ENCODE measurements around the gene MIGA2. TPM values are rescaled to one million over a fixed set of nuclear protein-coding genes. Genes with fewer than 3 reads are reported as not detected.

Gene MIGA2
- total and polyA plus RNA-seq, 4 donors: 8.0 to 42.6 (median 16.9) TPM

DNA sequence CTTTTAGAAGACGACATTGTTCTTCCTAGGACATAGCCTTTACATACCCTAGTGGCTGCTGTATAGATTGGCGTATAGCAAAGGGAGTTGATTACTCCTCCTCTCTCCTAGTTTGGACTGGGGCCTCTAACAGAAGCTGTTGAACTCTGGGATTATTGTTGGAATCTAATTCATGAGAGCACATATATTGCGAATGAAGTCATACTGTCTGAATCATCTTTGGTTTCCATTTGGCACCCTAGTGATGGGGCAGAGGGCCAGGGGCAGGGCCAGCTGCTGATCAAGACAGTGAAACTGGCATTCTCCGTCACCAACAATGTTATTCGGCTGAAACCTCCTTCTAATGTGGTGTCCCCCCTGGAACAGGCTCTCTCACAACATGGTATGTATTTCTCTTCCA, 48.6 kb upstream of the MIGA2 start:
- Histone ChIP-seq H3K36me3 (ENCODE audit: control insufficient read depth in 4 of 4, insufficient read depth in 3 of 4, low read depth in 1 of 4, low read length in 3 of 4) (peaks cover 22 to 68% (median 45%) of the 10 kb centered on the region in 4 donors), H3K4me1 (ENCODE audit: control insufficient read depth in 4 of 4, insufficient read depth in 4 of 4, low read length in 3 of 4) (no peaks in the 10 kb centered on the region), H3K9me3 (ENCODE audit: control insufficient read depth in 4 of 4, low read length in 3 of 4) (no peaks in the 10 kb centered on the region), H3K4me3 (ENCODE audit: low read depth in 1 of 3, low read length in 3 of 3) (no peak overlapping the region), H3K27ac (ENCODE audit: low read depth in 1 of 2, low read length in 2 of 2) (no peak overlapping the region), H3K27me3 (ENCODE audit: control insufficient read depth in 4 of 4, insufficient read depth in 4 of 4, low read length in 3 of 4) (no peaks in the 10 kb centered on the region), H3K9ac (ENCODE audit: low read depth in 1 of 2, low read length in 2 of 2) (no peak overlapping the region)
- TF ChIP-seq, protein P1, sequence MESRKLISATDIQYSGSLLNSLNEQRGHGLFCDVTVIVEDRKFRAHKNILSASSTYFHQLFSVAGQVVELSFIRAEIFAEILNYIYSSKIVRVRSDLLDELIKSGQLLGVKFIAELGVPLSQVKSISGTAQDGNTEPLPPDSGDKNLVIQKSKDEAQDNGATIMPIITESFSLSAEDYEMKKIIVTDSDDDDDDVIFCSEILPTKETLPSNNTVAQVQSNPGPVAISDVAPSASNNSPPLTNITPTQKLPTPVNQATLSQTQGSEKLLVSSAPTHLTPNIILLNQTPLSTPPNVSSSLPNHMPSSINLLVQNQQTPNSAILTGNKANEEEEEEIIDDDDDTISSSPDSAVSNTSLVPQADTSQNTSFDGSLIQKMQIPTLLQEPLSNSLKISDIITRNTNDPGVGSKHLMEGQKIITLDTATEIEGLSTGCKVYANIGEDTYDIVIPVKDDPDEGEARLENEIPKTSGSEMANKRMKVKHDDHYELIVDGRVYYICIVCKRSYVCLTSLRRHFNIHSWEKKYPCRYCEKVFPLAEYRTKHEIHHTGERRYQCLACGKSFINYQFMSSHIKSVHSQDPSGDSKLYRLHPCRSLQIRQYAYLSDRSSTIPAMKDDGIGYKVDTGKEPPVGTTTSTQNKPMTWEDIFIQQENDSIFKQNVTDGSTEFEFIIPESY (IDR thresholded peaks at IDR 0.05): no peak
- TF ChIP-seq, protein P2, sequence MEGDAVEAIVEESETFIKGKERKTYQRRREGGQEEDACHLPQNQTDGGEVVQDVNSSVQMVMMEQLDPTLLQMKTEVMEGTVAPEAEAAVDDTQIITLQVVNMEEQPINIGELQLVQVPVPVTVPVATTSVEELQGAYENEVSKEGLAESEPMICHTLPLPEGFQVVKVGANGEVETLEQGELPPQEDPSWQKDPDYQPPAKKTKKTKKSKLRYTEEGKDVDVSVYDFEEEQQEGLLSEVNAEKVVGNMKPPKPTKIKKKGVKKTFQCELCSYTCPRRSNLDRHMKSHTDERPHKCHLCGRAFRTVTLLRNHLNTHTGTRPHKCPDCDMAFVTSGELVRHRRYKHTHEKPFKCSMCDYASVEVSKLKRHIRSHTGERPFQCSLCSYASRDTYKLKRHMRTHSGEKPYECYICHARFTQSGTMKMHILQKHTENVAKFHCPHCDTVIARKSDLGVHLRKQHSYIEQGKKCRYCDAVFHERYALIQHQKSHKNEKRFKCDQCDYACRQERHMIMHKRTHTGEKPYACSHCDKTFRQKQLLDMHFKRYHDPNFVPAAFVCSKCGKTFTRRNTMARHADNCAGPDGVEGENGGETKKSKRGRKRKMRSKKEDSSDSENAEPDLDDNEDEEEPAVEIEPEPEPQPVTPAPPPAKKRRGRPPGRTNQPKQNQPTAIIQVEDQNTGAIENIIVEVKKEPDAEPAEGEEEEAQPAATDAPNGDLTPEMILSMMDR (IDR thresholded peaks at IDR 0.05; ENCODE audit: low read depth, low read length, missing input control): no peak
- TF ChIP-seq FOXA1 (IDR thresholded peaks at IDR 0.05) (no peak), NR2F2 (IDR thresholded peaks at IDR 0.05) (no peak), JUND (IDR thresholded peaks at IDR 0.05) (no peak), HNF4A (conservative IDR thresholded peaks at IDR 0.05) (no peak), RXRA (IDR thresholded peaks at IDR 0.05) (no peak), YY1 (IDR thresholded peaks at IDR 0.05) (no peak), HNF4G (IDR thresholded peaks at IDR 0.05) (no peak), TAF1 (conservative IDR thresholded peaks at IDR 0.05) (no peak), GABPA (IDR thresholded peaks at IDR 0.05 in 1 of 2, conservative IDR thresholded peaks at IDR 0.05 in 1 of 2) (no peak), FOXA2 (IDR thresholded peaks at IDR 0.05) (no peak), SP1 (IDR thresholded peaks at IDR 0.05) (no peak), RAD21 (IDR thresholded peaks at IDR 0.05) (no peak), EGR1 (IDR thresholded peaks at IDR 0.05; ENCODE audit: low read depth in 2 of 2) (no peak)
- TF ChIP-seq, protein P3, sequence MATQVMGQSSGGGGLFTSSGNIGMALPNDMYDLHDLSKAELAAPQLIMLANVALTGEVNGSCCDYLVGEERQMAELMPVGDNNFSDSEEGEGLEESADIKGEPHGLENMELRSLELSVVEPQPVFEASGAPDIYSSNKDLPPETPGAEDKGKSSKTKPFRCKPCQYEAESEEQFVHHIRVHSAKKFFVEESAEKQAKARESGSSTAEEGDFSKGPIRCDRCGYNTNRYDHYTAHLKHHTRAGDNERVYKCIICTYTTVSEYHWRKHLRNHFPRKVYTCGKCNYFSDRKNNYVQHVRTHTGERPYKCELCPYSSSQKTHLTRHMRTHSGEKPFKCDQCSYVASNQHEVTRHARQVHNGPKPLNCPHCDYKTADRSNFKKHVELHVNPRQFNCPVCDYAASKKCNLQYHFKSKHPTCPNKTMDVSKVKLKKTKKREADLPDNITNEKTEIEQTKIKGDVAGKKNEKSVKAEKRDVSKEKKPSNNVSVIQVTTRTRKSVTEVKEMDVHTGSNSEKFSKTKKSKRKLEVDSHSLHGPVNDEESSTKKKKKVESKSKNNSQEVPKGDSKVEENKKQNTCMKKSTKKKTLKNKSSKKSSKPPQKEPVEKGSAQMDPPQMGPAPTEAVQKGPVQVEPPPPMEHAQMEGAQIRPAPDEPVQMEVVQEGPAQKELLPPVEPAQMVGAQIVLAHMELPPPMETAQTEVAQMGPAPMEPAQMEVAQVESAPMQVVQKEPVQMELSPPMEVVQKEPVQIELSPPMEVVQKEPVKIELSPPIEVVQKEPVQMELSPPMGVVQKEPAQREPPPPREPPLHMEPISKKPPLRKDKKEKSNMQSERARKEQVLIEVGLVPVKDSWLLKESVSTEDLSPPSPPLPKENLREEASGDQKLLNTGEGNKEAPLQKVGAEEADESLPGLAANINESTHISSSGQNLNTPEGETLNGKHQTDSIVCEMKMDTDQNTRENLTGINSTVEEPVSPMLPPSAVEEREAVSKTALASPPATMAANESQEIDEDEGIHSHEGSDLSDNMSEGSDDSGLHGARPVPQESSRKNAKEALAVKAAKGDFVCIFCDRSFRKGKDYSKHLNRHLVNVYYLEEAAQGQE (IDR thresholded peaks at IDR 0.05): no peak
- TF ChIP-seq, protein P4, sequence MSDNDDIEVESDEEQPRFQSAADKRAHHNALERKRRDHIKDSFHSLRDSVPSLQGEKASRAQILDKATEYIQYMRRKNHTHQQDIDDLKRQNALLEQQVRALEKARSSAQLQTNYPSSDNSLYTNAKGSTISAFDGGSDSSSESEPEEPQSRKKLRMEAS (IDR thresholded peaks at IDR 0.05): no peak
- TF ChIP-seq, protein P5, sequence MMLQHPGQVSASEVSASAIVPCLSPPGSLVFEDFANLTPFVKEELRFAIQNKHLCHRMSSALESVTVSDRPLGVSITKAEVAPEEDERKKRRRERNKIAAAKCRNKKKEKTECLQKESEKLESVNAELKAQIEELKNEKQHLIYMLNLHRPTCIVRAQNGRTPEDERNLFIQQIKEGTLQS (IDR thresholded peaks at IDR 0.05): no peak
- no peak for DNase-seq (ENCODE audit: low spot score)
- WGBS: 97% methylated on average over 5 of the region's 5 CpGs
